ENCODE data around the gene CNP. TPM values are rescaled to one million over a fixed set of nuclear protein-coding genes. Genes with fewer than 3 reads are reported as not detected.

The CNP gene
- total and polyA plus RNA-seq, 2 of the 8 experiments (the other 6 are each of a cell fraction or from before 2014, with no cell fraction given): 21.9 to 60.6 TPM

DNA sequence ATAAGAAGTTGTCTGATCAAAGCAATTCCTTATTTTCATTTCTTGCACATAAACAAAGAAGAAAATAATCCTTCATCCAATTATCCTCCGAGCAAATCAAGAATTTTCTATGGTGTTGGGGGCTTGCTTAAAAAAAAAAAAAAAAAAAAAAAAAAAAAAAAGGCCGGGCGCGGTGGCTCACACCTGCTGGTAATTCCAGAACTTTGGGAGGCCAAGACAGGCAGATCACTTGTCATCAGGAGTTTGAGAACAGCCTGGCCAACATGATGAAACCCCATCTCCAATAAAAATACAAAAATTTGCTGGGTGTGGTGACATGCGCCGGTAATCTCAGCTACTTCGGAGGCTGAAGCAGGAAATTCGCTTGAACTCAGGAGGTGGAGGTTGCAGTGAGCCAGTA lies 19.3 kb downstream of the CNP start:
- Histone ChIP-seq H3K23me2 (ENCODE audit: low read depth, low read length) (no peaks in the 10 kb centered on the region; the same call in 1 of the 2 replicates), H3K79me1 (ENCODE audit: low read depth, low read length) (no peaks in the 10 kb centered on the region), H3K27ac (ENCODE audit: low read depth, low read length) (no peak overlapping the region), H3K9ac (replicated peaks in 1 of 4; ENCODE audit: extremely low read depth in 1 of 4, low read depth in 3 of 4, low read length in 3 of 4) (no peak overlapping the region), H3K4me3 (ENCODE audit: extremely low read depth in 1 of 4, insufficient read depth in 2 of 4, low read depth in 3 of 4, low read length in 4 of 4) (no peak overlapping the region), H2BK5ac (ENCODE audit: low read depth, low read length) (no peak overlapping the region), H3K23ac (ENCODE audit: insufficient read length) (no peak overlapping the region), H3K79me2 (ENCODE audit: control insufficient read depth in 1 of 2, insufficient read depth in 2 of 2, low read length in 2 of 2) (no peaks in the 10 kb centered on the region), H4K20me1 (replicated peaks in 1 of 2; ENCODE audit: control insufficient read depth in 1 of 2, insufficient read depth in 2 of 2, low read length in 2 of 2) (peaks cover 7% of the 10 kb centered on the region in 2 experiments), H2AK5ac (ENCODE audit: low read depth, low read length) (no peak overlapping the region), H3K4me1 (replicated peaks in 1 of 4; ENCODE audit: control insufficient read depth in 3 of 4, insufficient read depth in 4 of 4, low read length in 3 of 4) (no peaks in the 10 kb centered on the region), H3K18ac (ENCODE audit: extremely low read depth, low read length) (no peak overlapping the region), H3K4ac (replicated peaks; ENCODE audit: insufficient read length, low read depth, low read length) (no peak overlapping the region), H3K9me3 (ENCODE audit: insufficient read depth in 2 of 2, low read depth in 1 of 2, low read length in 1 of 2) (no peaks in the 10 kb centered on the region), H3K4me2 (ENCODE audit: insufficient read depth in 1 of 2, low read depth in 2 of 2, low read length in 2 of 2) (no peak overlapping the region), H2BK15ac (ENCODE audit: low read length) (no peak overlapping the region), H3K27me3 (replicated peaks in 1 of 4; ENCODE audit: control insufficient read depth in 3 of 4, extremely low read depth in 1 of 4, insufficient read depth in 3 of 4, low read length in 3 of 4) (no peaks in the 10 kb centered on the region; a peak in 1 of 7 replicates), H4K8ac (ENCODE audit: extremely low read depth, insufficient read depth, low read length) (no peak overlapping the region), H3K56ac (replicated peaks; ENCODE audit: insufficient read length, low read depth, low read length) (no peak overlapping the region), H2BK120ac (replicated peaks; ENCODE audit: low read depth, low read length) (no peak overlapping the region), H3K14ac (ENCODE audit: insufficient read length) (no peak overlapping the region), H2AFZ (ENCODE audit: low read length) (no peak overlapping the region), H3K36me3 (ENCODE audit: control insufficient read depth in 2 of 4, insufficient read depth in 4 of 4, low read length in 3 of 4) (peaks cover 50 to 96% (median 77%) of the 10 kb centered on the region in 4 experiments), H4K5ac (ENCODE audit: insufficient read length, low read depth, low read length) (no peak overlapping the region), H2BK12ac (ENCODE audit: low read depth, low read length) (no peak overlapping the region), H2BK20ac (ENCODE audit: low read length) (no peak overlapping the region), H4K91ac (replicated peaks; ENCODE audit: insufficient read length, low read length) (no peak overlapping the region)
- ChIA-PET POLR2A (ENCODE audit: partially characterized antibody) (interaction anchor here (1.2 kb wide), 1 partner anchor 16 kb away, joined by 3 read pairs; no protein-coding TSS in a partner anchor), CTCF (ENCODE audit: partially characterized antibody) (interaction anchor here (0.7 to 1.8 kb wide), 3 partner anchors 23 to 420 kb away, joined by 4 to 6 read pairs (median 4); no protein-coding TSS in a partner anchor)
- no peak for FAIRE-seq
- DNase-seq (ENCODE audit: low read depth in 1 of 2, low spot score in 2 of 2): no peak
- WGBS, 2 experiments (ENCODE audit: extremely low coverage in 1 of 2, insufficient coverage in 1 of 2, insufficient read length in 1 of 2, insufficient replicate concordance in 2 of 2, low coverage in 1 of 2, low lambda C conversion rate in 2 of 2, missing lambda C conversion rate in 1 of 2): 98% methylated on average over 5 of the region's 8 CpGs; no CpG with 5 or more reads in 1 of the 2 experiments

Measured in H1 (cell line).